TTC549 (cell line): Measurements from ENCODE around the gene MICALL2.
"Not testable (repeated sequence)": the region's sequence is repeated elsewhere in the genome, so short reads cannot be mapped to it uniquely, and the experiment has no call there.

ENCODE experiments used
- FAIRE-seq: peaks from 2 replicates; lab custom pipeline; 2012; peaks lifted over from hg19 to GRCh38; lab: Jason Lieb, UNC

Gene MICALL2

GRCh38 chr7:1447551-1448244, 11.6 kb downstream of the MICALL2 start:
- FAIRE-seq: no peak

DNA sequence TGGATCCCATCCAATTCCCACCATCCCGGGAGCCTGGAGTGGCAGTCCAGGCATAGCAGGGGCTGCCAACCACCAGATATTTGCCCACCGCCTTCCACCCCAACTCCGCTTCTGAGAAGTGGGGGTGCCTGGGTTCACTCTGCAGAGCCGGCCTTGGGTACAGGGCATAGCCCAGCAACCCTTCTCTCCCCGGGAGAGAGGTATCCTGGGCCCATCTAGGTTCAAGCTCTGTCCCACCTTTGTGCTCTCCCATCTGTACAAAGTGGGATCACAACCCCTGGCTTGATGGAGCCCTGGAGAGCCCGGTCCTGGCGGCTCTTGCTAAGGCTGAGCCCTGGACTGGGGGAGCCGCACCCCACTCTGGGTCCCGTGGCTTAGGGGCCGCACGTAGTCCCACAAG, 12.2 kb downstream of the MICALL2 start:
- FAIRE-seq: no peak

DNA sequence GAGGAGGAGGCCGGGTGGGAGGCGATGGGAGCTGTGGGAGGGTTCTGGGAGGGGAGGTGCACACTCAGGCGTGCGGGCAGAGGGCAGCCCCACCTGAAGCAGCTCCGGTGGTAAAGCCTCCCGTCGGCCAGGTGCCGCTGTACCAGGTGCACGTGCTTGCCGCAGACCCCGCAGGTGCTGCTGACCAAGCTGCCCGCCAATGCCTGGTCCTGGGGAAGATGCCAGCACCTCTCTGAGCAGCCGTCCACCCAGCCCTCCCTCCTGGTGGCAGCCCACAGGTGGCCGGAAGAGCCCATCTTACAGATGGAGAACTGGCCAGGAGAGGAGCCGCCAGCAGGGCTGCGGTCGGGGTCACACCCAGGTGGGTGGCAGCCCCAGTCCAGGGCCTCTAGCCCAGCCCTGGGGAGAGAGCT, 12.6 kb downstream of the MICALL2 start:
- FAIRE-seq: no peak

DNA sequence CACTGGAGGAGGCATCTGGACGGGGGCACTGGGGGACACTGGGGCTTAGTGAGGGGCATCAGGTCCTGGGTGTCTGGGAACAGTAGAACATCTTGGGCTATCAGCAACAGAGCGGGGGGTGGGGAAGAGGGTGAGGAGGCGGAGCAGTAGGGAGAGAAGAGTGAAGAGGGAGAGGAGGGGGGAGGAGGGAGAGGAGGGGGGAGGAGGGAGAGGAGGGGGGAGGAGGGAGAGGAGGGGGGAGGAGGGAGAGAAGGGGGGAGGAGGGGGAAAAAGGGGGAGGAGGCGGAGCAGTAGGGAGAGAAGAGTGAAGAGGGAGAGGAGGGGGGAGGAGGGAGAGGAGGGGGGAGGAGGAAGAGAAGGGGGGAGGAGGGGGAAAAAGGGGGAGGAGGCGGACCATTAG, 13.2 kb downstream of the MICALL2 start:
- FAIRE-seq: not testable (repeated sequence)

DNA sequence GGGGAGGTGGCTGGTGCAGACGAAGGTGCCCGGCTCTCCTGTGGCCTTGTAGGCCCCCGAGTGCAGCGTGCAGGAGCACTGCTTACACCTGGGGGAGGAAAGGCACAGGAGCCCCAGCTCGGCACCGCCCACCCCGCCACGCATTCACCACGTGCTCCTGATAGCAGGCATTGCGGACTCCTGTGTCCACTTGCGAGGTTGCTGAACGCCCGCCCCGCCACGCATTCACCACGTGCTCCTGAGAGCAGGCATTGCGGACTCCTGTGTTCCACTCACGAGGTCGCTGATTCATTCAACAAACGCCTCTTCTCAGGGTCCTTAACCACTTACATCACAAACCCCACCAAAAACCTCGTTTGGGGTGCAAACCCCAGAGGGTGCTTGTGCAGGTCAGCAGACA, 13.9 kb downstream of the MICALL2 start:
- FAIRE-seq: no peak

- no peak for FAIRE-seq
Observed at GRCh38 chr7:1444925-1445322, 14.3 kb downstream of the MICALL2 start.

DNA sequence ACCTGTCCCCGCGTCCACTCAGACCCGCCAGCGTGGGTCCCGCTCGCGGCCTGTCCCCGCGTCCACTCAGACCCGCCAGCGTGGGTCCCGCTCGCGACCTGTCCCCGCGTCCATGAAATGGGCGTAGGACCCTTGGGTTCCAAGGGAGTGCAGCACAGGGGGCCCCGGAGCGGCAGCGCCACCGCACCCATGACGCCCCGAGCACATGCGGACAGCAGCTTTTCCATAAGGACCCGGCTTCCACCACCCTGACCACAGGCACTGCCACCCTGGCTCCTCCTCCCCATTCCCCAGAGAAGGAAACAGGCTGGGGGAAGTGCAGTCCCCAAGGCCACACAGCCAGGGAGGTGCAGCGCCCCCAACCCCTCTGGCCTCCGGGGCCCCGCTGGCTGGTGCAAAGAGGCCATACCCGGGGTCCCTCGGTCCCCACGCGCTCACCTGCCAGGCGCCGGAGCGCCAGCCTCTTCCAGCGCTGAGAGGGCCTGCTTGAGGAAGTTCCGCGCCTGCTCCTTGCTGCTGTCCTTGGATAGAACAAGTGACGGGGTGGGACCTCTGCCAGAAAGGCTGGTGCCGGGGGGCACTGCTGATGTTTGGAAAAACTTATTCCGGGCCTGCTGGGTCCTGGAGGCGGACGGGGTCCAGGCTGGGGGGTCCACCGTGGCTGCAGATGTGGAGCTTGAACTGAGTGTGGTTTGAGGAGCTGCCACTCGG, 14.9 kb downstream of the MICALL2 start:
- FAIRE-seq: no peak

DNA sequence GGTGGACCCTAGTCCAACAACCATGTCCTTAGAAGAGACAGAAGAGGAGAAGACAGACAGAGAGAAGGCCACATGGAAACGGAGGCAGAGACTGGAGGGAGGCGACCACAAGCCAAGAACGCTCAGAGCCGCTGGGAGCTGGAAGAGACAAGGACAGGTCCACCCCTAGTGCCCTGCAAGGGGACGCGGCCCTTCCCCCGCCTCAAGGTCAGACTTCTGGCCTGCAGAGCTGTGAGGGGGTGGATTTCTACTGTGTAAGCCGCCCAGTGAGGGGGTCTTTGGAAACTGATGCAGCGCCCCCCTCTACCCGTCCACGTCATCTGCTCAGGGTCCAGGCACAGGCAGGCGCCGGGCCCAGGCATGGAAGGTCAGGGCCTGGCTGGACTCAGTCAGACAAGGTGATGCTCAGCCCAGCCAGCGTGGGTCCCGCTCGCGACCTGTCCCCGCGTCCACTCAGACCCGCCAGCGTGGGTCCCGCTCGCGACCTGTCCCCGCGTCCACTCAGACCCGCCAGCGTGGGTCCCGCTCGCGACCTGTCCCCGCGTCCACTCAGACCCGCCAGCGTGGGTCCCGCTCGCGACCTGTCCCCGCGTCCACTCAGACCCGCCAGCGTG, 15.6 kb downstream of the MICALL2 start:
- FAIRE-seq: not testable (repeated sequence)

- FAIRE-seq: no peak
Observed at GRCh38 chr7:1442355-1443124, 16.7 kb downstream of the MICALL2 start.

- no peak for FAIRE-seq
Observed at GRCh38 chr7:1441615-1442354, 17.5 kb downstream of the MICALL2 start.

- no peak for FAIRE-seq
Observed at GRCh38 chr7:1440620-1441019, 18.6 kb downstream of the MICALL2 start.

- FAIRE-seq: no peak
Observed at GRCh38 chr7:1439373-1440363, 19.6 kb downstream of the MICALL2 start.

- FAIRE-seq: no peak
Observed at GRCh38 chr7:1438821-1439220, 20.4 kb downstream of the MICALL2 start.

GRCh38 chr7:1438208-1438607, 21.1 kb downstream of the MICALL2 start:
- no peak for FAIRE-seq

GRCh38 chr7:1437155-1437880, 22.0 kb downstream of the MICALL2 start:
- no peak for FAIRE-seq

GRCh38 chr7:1436608-1437007, 22.7 kb downstream of the MICALL2 start:
- FAIRE-seq: no peak

DNA sequence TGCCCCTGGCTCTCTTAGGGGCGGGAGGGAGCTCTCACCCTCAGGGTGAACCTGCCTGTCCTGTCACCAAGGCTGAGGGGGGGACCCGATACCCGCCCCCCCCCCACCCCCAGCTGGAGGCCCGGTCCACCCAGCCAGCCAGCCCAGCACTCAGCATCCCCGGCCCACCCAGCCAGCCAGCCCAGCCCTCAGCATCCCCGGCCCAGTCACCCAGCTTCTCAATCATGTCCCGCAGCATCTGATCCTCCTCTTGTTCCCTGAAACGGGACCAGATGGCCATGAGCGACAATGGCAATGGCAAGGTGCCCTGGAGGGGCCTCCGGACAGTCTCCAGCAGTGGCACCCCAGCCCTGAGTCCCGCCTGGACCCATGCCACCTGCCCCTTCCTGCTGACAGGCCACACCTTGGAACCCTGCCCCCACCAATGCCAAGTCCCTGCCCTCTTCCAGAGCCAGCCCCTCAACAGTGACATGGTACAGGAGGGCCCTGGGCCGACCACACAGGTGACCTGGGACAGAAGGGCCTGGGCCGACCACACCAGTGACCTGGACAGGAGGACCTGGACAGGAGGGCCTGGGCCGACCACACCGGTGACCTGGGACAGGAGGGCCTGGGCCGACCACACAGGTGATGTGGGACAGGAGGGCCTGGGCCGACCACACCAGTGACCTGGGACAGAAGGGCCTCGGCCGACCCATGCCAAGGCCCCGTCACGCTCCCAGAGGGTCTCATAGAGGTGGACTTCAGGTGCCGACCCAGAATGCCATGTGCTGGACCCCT, 24.2 kb downstream of the MICALL2 start:
- FAIRE-seq: no peak

GRCh38 chr7:1434165-1434718, 25.0 kb downstream of the MICALL2 start:
- FAIRE-seq: no peak
